ENCODE measurements around the gene C14orf39.

GRCh38 chr14:60502541-60502940 lies 16.7 kb upstream of the C14orf39 start:
- TF ChIP-seq CSRNP2 (CRISPR knock-in tag; conservative IDR thresholded peaks at IDR 0.05; ENCODE audit: low read depth): no peak
- no peak for TF ChIP-seq MIER2 (CRISPR knock-in tag; IDR thresholded peaks at IDR 0.05)
- TF ChIP-seq ZNF3 (CRISPR knock-in tag; IDR thresholded peaks at IDR 0.05): no peak
- TF ChIP-seq ZNF207 (IDR thresholded peaks at IDR 0.05; ENCODE audit: borderline replicate concordance): no peak
- no peak for TF ChIP-seq GLMP (CRISPR knock-in tag; IDR thresholded peaks at IDR 0.05; ENCODE audit: borderline replicate concordance)
